Spleen (tissue), 11 donors: Measurements from ENCODE around the gene TBC1D10A. TPM values are rescaled to one million over a fixed set of nuclear protein-coding genes. Genes with fewer than 3 reads are reported as not detected.

ENCODE experiments used
- DNase-seq: peaks from one replicate; pipeline ENCODE4 v3.0.0-alpha.2; 2020
- H3K27ac ChIP-seq, 8 donors: fragments of 200-600 bp; sonication (generic) in 7 of 8; 1 replicate in 4 of 8; 2 replicates in 4 of 8; pipeline versions ENCODE4 v1.5.0 to v1.8.0; 2016 to 2021; ENCODE audit warnings: inconsistent platforms in 4 of 8, mild to moderate bottlenecking in 4 of 8, moderate library complexity in 1 of 8
- H3K27me3 ChIP-seq, 7 donors: fragments of 200-600 bp; sonication (generic) in 6 of 7; replicated peaks in 1 of 7; 1 replicate in 4 of 7; 2 replicates in 3 of 7; pipeline versions ENCODE4 v1.5.0 to v1.8.0; 2016 to 2021; ENCODE audit warnings: inconsistent platforms in 3 of 7, mild to moderate bottlenecking in 1 of 7
- H3K36me3 ChIP-seq, 6 donors: fragments of 200-600 bp; sonication (generic) in 5 of 6; 1 replicate in 4 of 6; 2 replicates in 2 of 6; pipeline versions ENCODE4 v1.5.0 to v1.8.0; 2016 to 2021; ENCODE audit warnings: inconsistent platforms in 2 of 6
- H3K4me1 ChIP-seq, 6 donors: fragments of 200-600 bp; sonication (generic) in 5 of 6; 1 replicate in 3 of 6; 2 replicates in 3 of 6; pipeline versions ENCODE4 v1.5.0 to v1.8.0; 2016 to 2021; ENCODE audit warnings: inconsistent platforms in 3 of 6
- H3K4me3 ChIP-seq, 8 donors: fragments of 200-600 bp; sonication (generic) in 7 of 8; 1 replicate in 4 of 8; 2 replicates in 4 of 8; pipeline versions ENCODE4 v1.5.0 to v1.8.0; 2016 to 2021; ENCODE audit warnings: inconsistent platforms in 4 of 8, mild to moderate bottlenecking in 4 of 8, moderate library complexity in 2 of 8
- H3K9me3 ChIP-seq, 8 donors: fragments of 200-600 bp; sonication (generic) in 7 of 8; 1 replicate in 4 of 8; 2 replicates in 4 of 8; pipeline versions ENCODE4 v1.5.0 to v1.8.0; 2016 to 2021; ENCODE audit warnings: inconsistent platforms in 4 of 8
- CTCF ChIP-seq, 11 experiments: fragments of 200-600 bp in 7 of 11; fragments of 450-650 bp in 4 of 11; sonication (generic) in 4 of 11; IDR thresholded peaks in 8 of 11; conservative IDR thresholded peaks in 3 of 11; 1 replicate in 7 of 11; 2 replicates in 4 of 11; pipeline versions ENCODE4 v1.4.0 to v1.8.0; 2016 to 2021; ENCODE audit warnings: antibody characterized with exemption in 11 of 11, inconsistent platforms in 4 of 11, mild to moderate bottlenecking in 1 of 11
- POLR2A ChIP-seq, 3 donors: fragments of 450-650 bp; IDR thresholded peaks; one replicate each; pipeline ENCODE4 v1.5.1; 2017; ENCODE audit warnings: antibody characterized with exemption in 3 of 3, mild to moderate bottlenecking in 1 of 3
- POLR2AphosphoS5 ChIP-seq, 3 donors: sonication (generic); formaldehyde crosslinking; IDR thresholded peaks; one replicate each; pipeline ENCODE4 v1.5.1; 2017; ENCODE audit warnings: antibody characterized with exemption in 3 of 3
- WGBS, 5 donors: extraction: QIAGEN DNeasy Blood & Tissue Kit in 3 of 5; methylation state at CpG; one replicate each; pipeline versions ENCODE4 v1.1.5 to v1.1.7; 2013 to 2018; 5-methylcytosine and 5-hydroxymethylcytosine counted together
- intact Hi-C: fragments of 100-400 bp; cut with DNase I; formaldehyde crosslinking; loops from one replicate; pipeline ENCODE4 v1.15.0; 2023; ENCODE audit warnings: low total_unique reads
- polyA plus RNA-seq, 3 donors: library from polyadenylated mRNA; stranded (reverse); fragments of 200-250 nt; gene quantifications; one replicate each; pipeline ENCODE4 v1.2.1, GENCODE V29; 2013
- total RNA-seq, 7 donors: library from RNA; depleted of rRNA in 3 of 7; stranded (reverse); fragments of >200 nt in 3 of 7; fragmentation: NEBNext Ultra II Directional in 4 of 7; extraction: Animal tissue kit (Norgen Biotek cat#: 25700) in 4 of 7; gene quantifications; one replicate each; pipeline versions ENCODE4 v1.1.0 to v1.2.1, GENCODE V29; 2016 to 2021
- donor health status: healthy with polysubstance abuse.
- donor health status: DM: no; HTN: no; CAD: no; lungs with moderate emphysema.
- donor health status: DM: no; HTN: no; CAD: no.
- donor health status: Bipolar disorder and iron deficiency.
- donor health status: healthy.
- donor health status: DM: no; HTN: no; CAD: no.
- donor health status: DM: yes; HTN: yes; CAD: no.

The TBC1D10A gene
- total and polyA plus RNA-seq, 10 donors: 21.1 to 46.4 (median 33.1) TPM

DNA sequence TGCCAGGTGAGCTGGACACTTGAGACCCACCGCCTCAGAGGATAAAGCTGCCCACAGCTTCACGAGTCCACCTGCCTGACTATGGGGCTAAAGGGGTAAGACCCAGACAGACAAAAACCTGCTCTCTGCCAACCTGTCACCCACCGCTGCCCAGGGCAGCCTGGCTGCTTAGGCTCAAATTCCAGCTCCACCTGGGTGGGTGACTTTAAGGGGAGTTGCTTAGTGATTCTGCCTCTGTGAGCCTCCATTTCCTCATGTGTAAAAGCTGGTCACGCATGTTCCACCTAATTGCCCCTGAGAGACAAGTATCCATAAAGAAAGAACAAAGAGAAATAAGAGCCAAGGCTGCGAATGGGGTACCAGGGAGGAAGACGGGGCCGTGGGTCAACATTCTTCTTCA is 33.7 kb downstream of the TBC1D10A start:
- no peaks in the 10 kb centered on the region for H3K27me3 ChIP-seq
- peaks cover 0 to 71% (median 54%) of the 10 kb centered on the region in 6 donors for H3K36me3 ChIP-seq
- H3K27ac ChIP-seq: peak overlapping the region in 3 of 8 donors; percentile 91 to 95 (median 93)
- intact Hi-C loops: no loop called here
- H3K9me3 ChIP-seq: no peaks in the 10 kb centered on the region
- no peak for DNase-seq
- TF ChIP-seq POLR2AphosphoS5 (IDR thresholded peaks at IDR 0.05) (no peak), POLR2A (IDR thresholded peaks at IDR 0.05) (no peak), CTCF (IDR thresholded peaks at IDR 0.05 in 8 of 11, conservative IDR thresholded peaks at IDR 0.05 in 3 of 11) (no peak)
- 89 to 97% (median 95%) methylated on average over 4 to 7 of the region's 7 CpGs for WGBS, 5 donors
- H3K4me3 ChIP-seq: no peak overlapping the region
- peaks cover 26 to 85% (median 44%) of the 10 kb centered on the region in 6 donors for H3K4me1 ChIP-seq

DNA sequence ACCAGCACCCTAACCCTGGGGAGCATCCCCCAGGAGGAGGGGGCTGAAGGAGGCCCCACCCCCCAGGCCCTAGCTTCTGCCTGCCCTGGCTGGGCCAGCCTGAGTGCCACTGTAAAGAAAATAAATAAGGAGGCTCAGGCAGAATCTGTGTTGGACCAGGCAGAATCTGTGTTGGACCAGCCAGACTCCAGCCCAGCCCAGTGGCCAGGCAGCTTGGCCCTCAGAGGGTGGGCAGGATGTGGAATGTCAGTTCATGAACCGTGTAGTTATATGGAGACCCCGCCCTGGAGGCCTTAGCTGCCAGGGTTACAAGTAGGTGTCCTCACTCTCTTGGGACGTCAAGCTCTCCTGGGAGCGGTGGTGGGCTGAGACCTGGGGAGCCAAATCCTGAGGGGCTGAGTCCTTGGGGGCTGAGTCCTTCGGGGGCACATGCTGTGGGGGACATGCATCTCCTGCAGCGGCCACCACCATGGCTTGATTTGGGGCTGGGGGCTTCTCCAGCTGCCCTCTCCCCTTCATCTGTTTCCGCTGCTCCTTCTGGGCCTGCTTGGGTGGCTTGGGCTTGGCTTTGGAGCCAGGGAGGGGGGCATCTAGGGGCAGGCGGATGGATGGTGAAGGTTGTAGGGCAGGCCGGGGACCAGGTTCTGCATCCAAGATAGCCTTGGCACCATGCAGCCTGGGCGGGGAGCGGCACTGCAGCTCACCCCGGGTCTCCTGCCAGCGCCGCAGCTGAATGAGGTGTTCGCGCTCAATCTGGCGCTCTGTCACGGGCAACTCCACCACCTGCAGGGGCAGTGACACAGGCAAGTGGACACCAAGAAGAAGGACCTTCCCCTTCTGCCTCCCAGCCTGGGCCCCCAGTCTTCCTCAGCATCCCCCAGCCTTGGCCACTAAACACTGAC is 34.4 kb downstream of the TBC1D10A start:
- peaks cover 0 to 64% (median 48%) of the 10 kb centered on the region in 6 donors for H3K36me3 ChIP-seq
- intact Hi-C loops: no loop called here
- TF ChIP-seq POLR2AphosphoS5 (IDR thresholded peaks at IDR 0.05) (peak in 1 of 3 donors; percentile 40), POLR2A (IDR thresholded peaks at IDR 0.05) (no peak)
- DNase-seq: no peak
- 79 to 87% (median 86%) methylated on average over 8 to 18 of the region's 18 CpGs for WGBS, 5 donors
- no peak overlapping the region for H3K4me3 ChIP-seq
- H3K27me3 ChIP-seq: no peaks in the 10 kb centered on the region
- no peaks in the 10 kb centered on the region for H3K9me3 ChIP-seq
- H3K27ac ChIP-seq: peak overlapping the region in 7 of 8 donors; percentile 51 to 95 (median 91)
- H3K4me1 ChIP-seq: peaks cover 29 to 85% (median 51%) of the 10 kb centered on the region in 6 donors

DNA sequence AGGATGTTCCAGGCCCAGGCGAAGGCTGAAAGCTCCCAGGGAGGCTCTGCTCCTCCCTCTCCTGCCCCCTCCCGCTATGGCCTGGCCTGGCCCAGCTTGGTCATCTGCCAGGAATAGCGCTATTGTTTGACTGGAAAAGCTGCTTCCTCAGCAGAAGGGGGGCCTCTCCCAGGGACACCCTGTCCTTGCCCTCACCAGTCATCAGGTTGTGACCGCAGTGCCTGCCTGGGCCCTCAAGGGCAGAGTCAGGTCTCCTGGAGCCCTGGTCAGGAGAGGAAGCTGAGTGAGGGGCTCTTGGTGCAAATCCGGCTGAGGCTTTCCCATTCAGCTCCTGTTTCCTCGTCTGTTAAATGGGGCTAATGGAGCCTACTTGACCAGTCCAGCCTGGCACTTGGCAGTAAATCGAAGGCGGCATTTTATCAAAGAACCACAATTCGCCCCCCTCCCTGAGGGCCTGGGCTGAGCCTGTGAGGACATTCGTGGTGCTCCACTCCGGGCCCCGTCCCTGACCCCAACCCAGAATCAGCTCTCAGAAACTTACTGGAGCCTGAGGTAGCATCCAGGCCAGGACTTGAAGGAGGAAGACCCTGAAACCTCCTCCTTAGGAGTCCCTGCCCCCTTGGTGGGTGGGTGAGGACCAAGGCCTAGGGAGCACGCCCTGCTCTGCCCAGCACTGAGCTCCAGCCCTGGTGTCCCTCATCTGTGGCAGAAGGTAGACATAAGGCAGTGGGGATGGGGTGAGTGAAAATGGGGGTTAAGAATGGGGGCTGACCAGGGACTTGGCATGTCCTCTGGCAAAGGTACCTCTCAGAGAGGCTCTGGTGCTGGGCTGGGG is 35.5 kb downstream of the TBC1D10A start:
- no peak for TF ChIP-seq CTCF (IDR thresholded peaks at IDR 0.05 in 8 of 11, conservative IDR thresholded peaks at IDR 0.05 in 3 of 11)
- TF ChIP-seq POLR2AphosphoS5 (IDR thresholded peaks at IDR 0.05): peak; percentile 83 to 90 (median 89)
- WGBS, 5 donors: 69 to 76% (median 72%) methylated on average over 4 to 13 of the region's 13 CpGs

DNA sequence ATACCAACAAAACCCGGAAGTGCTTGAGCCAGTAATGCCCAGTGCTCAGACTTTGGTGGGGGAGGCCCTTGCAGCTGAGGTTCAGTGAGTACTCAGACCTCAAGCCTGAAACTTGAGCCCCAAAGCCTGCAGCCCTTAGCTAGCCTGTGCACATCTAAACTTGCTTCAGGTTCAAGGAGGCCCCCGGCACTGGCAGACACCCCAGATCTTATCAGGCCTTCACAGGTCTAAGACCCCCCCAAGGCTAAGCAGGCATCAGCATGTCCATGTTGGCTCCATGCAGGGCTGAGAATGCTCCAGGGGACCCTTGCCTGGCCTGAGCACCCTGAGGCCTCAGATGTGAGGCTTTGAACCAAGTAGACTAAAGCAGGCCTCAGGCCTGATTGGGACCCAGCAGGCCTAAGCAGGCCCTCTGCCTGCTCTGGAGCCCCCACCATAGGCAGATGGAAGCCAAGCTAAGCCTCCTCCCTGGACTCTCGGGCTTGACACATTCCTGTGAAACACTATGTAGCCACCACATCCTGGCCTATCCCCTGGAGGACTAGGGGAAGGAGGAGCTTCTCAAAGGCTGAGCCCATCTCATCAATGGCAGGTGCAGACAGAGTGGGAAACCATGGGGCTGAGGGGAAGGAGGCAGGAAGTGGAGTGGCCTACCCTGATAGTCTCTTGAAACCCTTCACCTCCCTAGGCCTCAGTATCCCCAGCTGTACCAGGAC is 36.2 kb downstream of the TBC1D10A start:
- DNase-seq: no peak
- Histone ChIP-seq H3K9me3 (no peaks in the 10 kb centered on the region), H3K4me1 (peaks cover 29 to 79% (median 60%) of the 10 kb centered on the region in 6 donors), H3K27me3 (no peaks in the 10 kb centered on the region), H3K4me3 (peak overlapping the region in 6 of 8 donors; percentile 70 to 91 (median 86)), H3K36me3 (peaks cover 0 to 56% (median 36%) of the 10 kb centered on the region in 6 donors), H3K27ac (peak overlapping the region; percentile 83 to 95 (median 90))
- intact Hi-C loops: no loop called here
- TF ChIP-seq CTCF (IDR thresholded peaks at IDR 0.05 in 8 of 11, conservative IDR thresholded peaks at IDR 0.05 in 3 of 11): no peak
- no peak for TF ChIP-seq POLR2AphosphoS5 (IDR thresholded peaks at IDR 0.05)
- no peak for TF ChIP-seq POLR2A (IDR thresholded peaks at IDR 0.05)
- WGBS, 5 donors: 25 to 50% (median 40%) methylated on average over 1 to 3 of the region's 3 CpGs

More for the DNA sequence above, 35.5 kb downstream of the TBC1D10A start:
- Histone ChIP-seq H3K4me3 (no peak overlapping the region), H3K4me1 (peaks cover 29 to 85% (median 60%) of the 10 kb centered on the region in 6 donors), H3K27ac (peak overlapping the region; percentile 83 to 95 (median 90)), H3K9me3 (no peaks in the 10 kb centered on the region), H3K27me3 (no peaks in the 10 kb centered on the region), H3K36me3 (peaks cover 0 to 56% (median 40%) of the 10 kb centered on the region in 6 donors)
- intact Hi-C loops: no loop called here
- DNase-seq: peak; percentile 87
